Suppressor macrophage (primary cell): Measurements from ENCODE around the gene CDK5R1.
A peak's percentile ranks its signal among the peaks of the same experiment; 100 is the strongest.
"Not testable (repeated sequence)": the region's sequence is repeated elsewhere in the genome, so short reads cannot be mapped to it uniquely, and the experiment has no call there.

Experiments
- DNase-seq, 4 experiments: peaks; one replicate each; pipeline ENCODE4 v3.0.0-alpha.2; 2020 to 2022

The CDK5R1 gene

GRCh38 chr17:32516940-32517701, 30.3 kb downstream of the CDK5R1 start:
- DNase-seq: peak in 3 of 4 experiments; percentile 22 to 40 (median 32)

DNA sequence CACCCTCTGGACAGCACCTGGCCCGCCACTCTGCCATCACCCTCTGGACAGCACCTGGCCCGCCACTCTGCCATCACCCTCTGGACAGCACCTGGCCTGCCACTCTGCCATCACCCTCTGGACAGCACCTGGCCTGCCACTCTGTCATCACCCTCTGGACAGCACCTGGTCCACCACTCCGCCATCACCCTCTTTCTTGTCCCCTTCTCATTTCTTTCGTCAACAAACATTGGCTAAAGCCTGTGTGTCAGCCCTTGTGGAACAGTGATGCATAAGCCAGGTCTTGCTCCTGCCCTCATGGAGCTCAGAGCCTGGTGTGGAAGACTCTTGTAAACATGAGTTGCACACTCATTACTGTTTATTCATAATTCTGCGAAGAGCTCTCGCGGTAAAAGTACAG, 31.2 kb downstream of the CDK5R1 start:
- no peak for DNase-seq

- DNase-seq: no peak
Measured at GRCh38 chr17:32518646-32519227, 31.9 kb downstream of the CDK5R1 start.

GRCh38 chr17:32519228-32520103, 32.7 kb downstream of the CDK5R1 start:
- DNase-seq: peak in 3 of 4 experiments; percentile 21 to 59 (median 48)

- DNase-seq: peak; percentile 42 to 69 (median 63)
Measured at GRCh38 chr17:32520104-32520701, 33.4 kb downstream of the CDK5R1 start.

GRCh38 chr17:32520737-32521404, 34.1 kb downstream of the CDK5R1 start:
- DNase-seq: no peak

GRCh38 chr17:32523017-32523680, 36.4 kb downstream of the CDK5R1 start:
- DNase-seq: no peak

GRCh38 chr17:32523827-32524552, 37.2 kb downstream of the CDK5R1 start:
- no peak for DNase-seq

DNA sequence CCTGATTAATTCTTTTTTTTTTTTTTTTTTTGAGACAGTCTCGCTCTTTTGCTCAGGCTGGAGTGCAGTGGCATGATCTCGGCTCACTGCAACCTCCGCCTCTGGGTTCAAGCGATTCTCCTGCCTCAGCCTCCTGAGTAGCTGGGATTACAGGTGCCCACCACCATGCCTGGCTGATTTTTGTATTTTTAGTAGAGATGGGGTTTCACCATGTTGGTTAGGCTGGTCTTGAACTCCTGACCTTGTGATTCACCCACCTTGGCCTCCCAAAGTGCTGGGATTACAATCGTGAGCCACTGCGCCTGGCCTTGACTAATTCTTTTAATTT, 37.7 kb downstream of the CDK5R1 start:
- not testable (repeated sequence) for DNase-seq

DNA sequence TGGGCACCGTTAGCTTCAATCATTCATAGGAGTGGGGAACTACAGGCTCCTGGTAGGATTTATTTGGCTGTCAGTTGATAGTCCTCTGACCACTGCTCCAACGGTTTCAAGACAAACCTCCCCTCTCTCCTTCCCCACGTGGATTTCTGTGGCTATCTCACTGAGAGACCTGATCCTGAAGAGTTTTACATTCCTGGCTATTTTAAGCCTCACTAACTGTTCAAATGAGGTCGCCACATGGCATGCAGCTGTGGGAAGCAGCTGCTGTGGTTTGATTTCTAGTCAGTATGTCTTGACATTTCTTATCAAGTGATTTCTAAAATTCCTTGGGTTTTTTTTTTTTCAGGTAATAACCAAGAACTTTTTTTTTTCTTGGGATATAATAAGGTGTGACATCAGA, 38.3 kb downstream of the CDK5R1 start:
- no peak for DNase-seq

DNA sequence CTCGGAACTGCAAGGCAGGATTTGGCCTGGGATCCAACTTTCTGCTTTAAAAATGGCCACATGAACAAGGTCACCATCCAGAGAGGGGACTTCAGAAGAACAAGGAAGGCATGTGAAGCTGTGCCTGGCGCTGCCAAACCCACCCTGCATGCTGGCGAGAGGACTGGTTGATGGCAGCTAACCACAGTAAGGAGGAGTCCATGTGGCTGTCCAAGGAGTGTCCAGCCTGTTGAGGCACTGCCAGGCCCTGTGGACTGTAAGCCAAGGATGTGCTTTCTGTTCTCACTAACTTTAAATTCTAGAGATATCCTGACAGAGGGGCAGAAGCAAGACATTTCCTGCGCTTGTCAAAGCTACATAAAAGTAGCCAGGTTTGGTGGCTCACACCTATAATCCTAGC, 40.4 kb downstream of the CDK5R1 start:
- no peak for DNase-seq

- DNase-seq: no peak
Measured at GRCh38 chr17:32528825-32529224, 42.0 kb downstream of the CDK5R1 start.

- no peak for DNase-seq
Measured at GRCh38 chr17:32529604-32530003, 42.8 kb downstream of the CDK5R1 start.

- no peak for DNase-seq
Measured at GRCh38 chr17:32533296-32533695, 46.5 kb downstream of the CDK5R1 start.

GRCh38 chr17:32536736-32537643, 50.2 kb downstream of the CDK5R1 start:
- DNase-seq: peak; percentile 44 to 72 (median 60)
